Subcutaneous adipose tissue (tissue), 4 donors: ENCODE measurements around the gene RAVER1. TPM values are rescaled to one million over a fixed set of nuclear protein-coding genes. Genes with fewer than 3 reads are reported as not detected.

ENCODE experiments used
- CTCF ChIP-seq: fragments of 450-650 bp; IDR thresholded peaks from one replicate; pipeline ENCODE4 v1.5.1; 2016; ENCODE audit warnings: low read depth, mild to moderate bottlenecking, control low read depth, antibody characterized with exemption, moderate library complexity
- total RNA-seq, 4 donors: library from RNA; depleted of rRNA; stranded (reverse); fragments of >200 nt; gene quantifications; one replicate each; pipeline ENCODE4 v1.1.0, GENCODE V29; 2016

RAVER1 gene
- total RNA-seq, 4 donors from 2014 or later, result 5.9 to 22.4 (median 8.2) TPM

- TF ChIP-seq CTCF, result no peak
Observed at GRCh38 chr19:10338940-10339339, 5.6 kb upstream of the RAVER1 start.

DNA sequence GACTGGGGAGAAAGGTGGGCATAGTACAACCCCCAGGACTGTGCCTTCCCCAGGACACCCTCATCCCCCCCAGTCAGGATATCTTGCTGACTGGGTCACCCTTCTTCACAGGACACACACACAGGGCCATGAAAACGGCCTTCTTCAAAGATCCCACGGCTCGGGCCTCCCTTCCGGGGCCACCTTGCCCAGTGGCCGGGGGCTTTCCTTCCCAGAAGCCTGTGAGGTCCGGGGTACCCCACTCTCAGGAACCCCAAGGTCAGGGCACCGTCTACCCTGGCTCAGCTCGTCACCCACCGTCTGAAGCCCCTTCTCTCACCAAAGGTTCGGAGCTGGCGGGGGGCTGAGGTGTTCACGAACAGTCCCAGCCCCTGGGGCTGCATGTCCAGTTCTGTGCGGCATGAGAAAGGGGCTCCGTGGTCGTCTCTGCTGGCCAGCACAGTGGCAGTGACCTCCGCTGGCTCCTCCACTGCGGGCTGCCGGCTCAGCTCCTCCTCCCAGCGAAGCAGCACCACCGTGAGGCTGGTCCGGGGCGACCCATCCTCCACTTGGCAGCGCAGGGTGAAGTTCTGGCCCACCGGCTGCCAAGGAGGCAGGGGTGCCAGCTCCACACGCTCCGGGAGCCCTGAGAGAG lies 2.1 kb upstream of the RAVER1 start:
- no peak for TF ChIP-seq CTCF

- no peak for TF ChIP-seq CTCF
Observed at GRCh38 chr19:10334588-10335351, 1.4 kb upstream of the RAVER1 start.

DNA sequence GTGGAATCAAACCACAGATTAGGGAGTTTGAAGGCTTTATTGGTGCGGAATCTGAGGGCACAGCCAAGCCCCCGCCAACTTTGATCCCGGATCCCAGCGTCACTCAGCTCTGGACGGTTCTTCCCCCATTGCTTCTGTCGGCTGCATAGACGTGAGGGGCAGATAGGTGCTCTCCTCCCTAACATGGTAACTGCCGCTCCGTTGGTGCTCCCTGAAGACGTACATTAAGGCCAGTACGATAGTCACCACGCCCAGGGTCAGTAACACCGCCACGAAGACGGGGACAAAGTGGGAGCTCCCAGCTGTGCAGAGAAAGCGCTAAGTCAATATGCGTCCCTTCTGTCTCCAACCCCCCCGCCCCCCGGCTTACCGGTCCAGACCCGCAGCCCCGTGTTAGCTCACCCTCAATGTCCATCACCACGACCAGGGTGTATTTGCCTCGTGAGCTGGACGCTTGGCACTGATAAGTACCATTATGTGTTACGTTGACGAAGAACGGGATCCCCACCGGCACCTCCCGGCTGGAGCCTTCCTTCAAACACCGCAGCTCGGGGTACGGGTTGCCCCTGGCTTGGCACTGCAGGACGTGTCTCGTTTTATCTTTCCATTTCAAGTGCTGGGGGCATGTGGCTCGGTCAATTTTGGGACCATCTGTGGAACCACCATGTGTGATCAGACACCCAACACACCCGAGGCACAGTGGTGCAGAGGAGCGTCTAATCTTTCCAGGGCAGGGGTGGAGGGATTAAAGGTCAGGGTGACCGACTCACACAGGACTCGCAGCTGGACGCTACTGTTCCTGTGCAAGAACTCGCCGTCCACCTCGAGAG lies 644 bp upstream of the RAVER1 start:
- no peak for TF ChIP-seq CTCF

DNA sequence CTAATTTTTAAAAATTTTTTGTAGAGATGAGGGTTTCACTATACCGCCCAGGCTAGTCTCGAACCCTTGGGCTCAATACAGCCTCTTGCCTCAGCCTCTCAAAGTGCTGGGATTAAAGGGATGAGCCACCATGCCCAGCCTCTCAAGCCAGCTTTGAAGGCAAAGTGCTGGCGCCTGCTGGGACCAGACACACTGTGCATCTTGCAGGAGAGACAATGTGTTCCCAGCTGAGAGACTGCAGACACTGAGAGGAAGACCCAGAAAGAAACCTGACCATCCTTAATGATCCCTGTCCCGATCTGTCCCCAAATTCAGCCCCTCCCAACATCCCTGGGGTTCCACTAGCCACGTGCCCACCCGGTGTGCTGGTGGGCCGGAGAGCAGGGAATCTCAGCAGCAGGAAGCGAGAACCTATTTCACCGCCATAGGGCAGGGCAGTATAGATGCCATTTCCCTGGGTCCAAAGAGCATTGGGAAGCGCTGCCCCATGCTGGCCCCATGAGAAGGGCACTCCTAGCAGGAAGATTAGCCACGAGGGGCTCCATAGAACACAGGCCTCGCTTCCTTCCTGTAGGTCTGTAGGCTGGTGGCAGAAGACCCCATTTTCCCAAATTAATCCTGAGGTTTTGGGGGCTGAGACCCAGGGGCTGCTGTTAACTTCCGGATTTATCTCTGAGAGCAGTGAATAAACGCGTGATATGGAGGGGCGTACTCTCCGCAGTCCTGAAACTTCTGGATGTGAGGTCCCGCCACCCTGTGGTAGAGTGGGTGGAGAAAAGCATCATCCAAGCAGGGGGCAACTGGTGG lies 968 bp downstream of the RAVER1 start:
- TF ChIP-seq CTCF, result no peak

DNA sequence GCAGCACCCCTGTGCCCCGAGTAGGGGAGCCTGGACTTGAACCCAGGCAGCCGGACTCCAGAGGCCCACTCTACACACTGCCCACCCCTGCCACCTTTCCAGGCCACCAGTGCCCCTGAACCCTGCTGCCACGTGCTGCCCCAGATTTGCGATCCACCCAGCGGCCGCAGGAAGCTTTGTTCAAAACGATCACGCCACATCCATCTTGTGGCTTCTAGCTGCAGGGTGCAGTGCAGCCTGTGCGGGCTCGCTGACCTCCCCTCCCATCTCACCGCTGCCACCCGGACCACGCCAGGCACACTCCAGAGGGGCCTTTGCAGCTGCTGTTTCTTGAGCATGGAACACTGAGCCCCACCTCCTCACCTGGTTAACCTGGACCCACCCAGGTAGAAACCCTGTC lies 3.8 kb downstream of the RAVER1 start:
- TF ChIP-seq CTCF, result no peak
